OCI-LY3 (cell line): ENCODE results near the gene BTNL8.

Experiments
- H2AFZ ChIP-seq: fragments of 200-600, 300-600 bp; shearing (Covaris generic); 2 replicates; pipeline ENCODE4 v1.6.0; 2014; ENCODE audit warnings: antibody characterized with exemption, low read depth, low read length
- H3K27ac ChIP-seq: fragments of 200-600, 300-600 bp; sonication (generic); 2 replicates; pipeline ENCODE4 v1.5.1; 2014; ENCODE audit warnings: mild to moderate bottlenecking, low read length, moderate library complexity, mixed read lengths
- H3K27me3 ChIP-seq: fragments of 200-600, 300-600 bp; sonication (generic); 2 replicates; pipeline ENCODE4 v1.6.1; 2014; ENCODE audit warnings: low read depth, low read length, mixed read lengths
- H3K36me3 ChIP-seq: fragments of 200-600, 300-600 bp; sonication (generic); replicated peaks from 2 replicates; pipeline ENCODE3; 2014; ENCODE audit warnings: low read depth, low read length, mixed read lengths
- H3K4me1 ChIP-seq: fragments of 300-600, 200-600 bp; sonication (generic); 2 replicates; pipeline ENCODE4 v1.6.1; 2014; ENCODE audit warnings: low read length, mixed read lengths
- H3K4me2 ChIP-seq: fragments of 200-600, 300-600 bp; sonication (generic); 2 replicates; pipeline ENCODE4 v1.6.1; 2014; ENCODE audit warnings: low read length, mixed read lengths
- H3K4me3 ChIP-seq: fragments of 300-600, 200-600 bp; sonication (generic); 2 replicates; pipeline ENCODE4 v1.5.1; 2014; ENCODE audit warnings: antibody characterized with exemption, mild to moderate bottlenecking, low read length, moderate library complexity
- H3K79me2 ChIP-seq: fragments of 300-600, 200-600 bp; shearing (Covaris generic); 2 replicates; pipeline ENCODE4 v1.6.1; 2014; ENCODE audit warnings: mild to moderate bottlenecking, low read length, mixed read lengths
- H3K9ac ChIP-seq: fragments of 300-600, 200-600 bp; shearing (Covaris generic); 2 replicates; pipeline ENCODE4 v1.6.0; 2014; ENCODE audit warnings: mild to moderate bottlenecking, low read length, moderate library complexity
- H3K9me3 ChIP-seq: fragments of 200-600, 300-600 bp; shearing (Covaris generic); 2 replicates; pipeline ENCODE4 v1.6.1; 2014; ENCODE audit warnings: low read length, mixed read lengths; ENCODE audit not compliant: insufficient read depth
- H4K20me1 ChIP-seq: fragments of 200-600, 300-600 bp; sonication (generic); 2 replicates; pipeline ENCODE4 v1.6.1; 2016; ENCODE audit warnings: low read length, mixed read lengths; ENCODE audit not compliant: insufficient read depth
- CTCF ChIP-seq: fragments of 200-600, 300-600 bp; sonication (generic); IDR thresholded peaks from 2 replicates; pipeline ENCODE4 v1.5.1; 2014; ENCODE audit warnings: antibody characterized with exemption, low read length, low read depth
- EZH2phosphoT487 ChIP-seq: fragments of 200-600 bp; shearing (Covaris generic); IDR thresholded peaks from 2 replicates; pipeline ENCODE4 v1.6.1; 2018; ENCODE audit warnings: antibody characterized with exemption, mixed run types, low read depth

BTNL8 gene

GRCh38 chr5:180950291-180950949 is 51.5 kb downstream of the BTNL8 start:
- H3K27ac ChIP-seq, result no peak overlapping the region
- TF ChIP-seq CTCF, result no peak
- no peak for TF ChIP-seq EZH2phosphoT487
- peaks cover 2% of the 10 kb centered on the region; the same call in 1 of the 2 replicates for H3K27me3 ChIP-seq
- no peaks in the 10 kb centered on the region for H3K79me2 ChIP-seq
- no peak overlapping the region for H3K9ac ChIP-seq
- no peak overlapping the region for H2AFZ ChIP-seq
- no peaks in the 10 kb centered on the region for H4K20me1 ChIP-seq
- no peaks in the 10 kb centered on the region for H3K4me1 ChIP-seq
- no peak overlapping the region for H3K4me3 ChIP-seq
- no peak overlapping the region for H3K4me2 ChIP-seq
- H3K9me3 ChIP-seq, result no peaks in the 10 kb centered on the region
- H3K36me3 ChIP-seq, result no peaks in the 10 kb centered on the region

GRCh38 chr5:180959661-180960060 is 60.7 kb downstream of the BTNL8 start:
- Histone ChIP-seq H3K36me3 (no peaks in the 10 kb centered on the region), H3K9ac (no peak overlapping the region), H3K4me1 (no peaks in the 10 kb centered on the region), H3K9me3 (no peaks in the 10 kb centered on the region; the same call in 1 of the 2 replicates), H3K27ac (no peak overlapping the region), H4K20me1 (no peaks in the 10 kb centered on the region), H3K4me3 (no peak overlapping the region), H3K4me2 (no peak overlapping the region), H3K27me3 (no peaks in the 10 kb centered on the region), H3K79me2 (no peaks in the 10 kb centered on the region), H2AFZ (no peak overlapping the region)
- TF ChIP-seq CTCF, result no peak
- TF ChIP-seq EZH2phosphoT487, result no peak

- no peaks in the 10 kb centered on the region for H4K20me1 ChIP-seq
- no peaks in the 10 kb centered on the region for H3K27me3 ChIP-seq
- H3K27ac ChIP-seq, result no peak overlapping the region
- H3K9ac ChIP-seq, result no peak overlapping the region
- H3K4me2 ChIP-seq, result no peak overlapping the region
- no peaks in the 10 kb centered on the region; the same call in 1 of the 2 replicates for H3K9me3 ChIP-seq
- H3K36me3 ChIP-seq, result no peaks in the 10 kb centered on the region
- no peak for TF ChIP-seq EZH2phosphoT487
- TF ChIP-seq CTCF, result no peak
- no peak overlapping the region for H3K4me3 ChIP-seq
- H2AFZ ChIP-seq, result no peak overlapping the region
- no peaks in the 10 kb centered on the region for H3K4me1 ChIP-seq
- H3K79me2 ChIP-seq, result no peaks in the 10 kb centered on the region
Measured at GRCh38 chr5:180960209-180960608, 61.2 kb downstream of the BTNL8 start.

GRCh38 chr5:180969406-180969805 is 70.4 kb downstream of the BTNL8 start:
- Histone ChIP-seq H3K4me1 (no peaks in the 10 kb centered on the region), H3K36me3 (no peaks in the 10 kb centered on the region), H4K20me1 (no peaks in the 10 kb centered on the region), H3K9ac (no peak overlapping the region), H2AFZ (no peak overlapping the region), H3K9me3 (no peaks in the 10 kb centered on the region), H3K4me3 (no peak overlapping the region), H3K4me2 (no peak overlapping the region), H3K27me3 (no peaks in the 10 kb centered on the region), H3K27ac (no peak overlapping the region), H3K79me2 (no peaks in the 10 kb centered on the region)
- TF ChIP-seq CTCF (no peak), EZH2phosphoT487 (no peak)
